DOHH2 (cell line): ENCODE measurements around the gene VPS33B.
"Not testable (repeated sequence)": the region's sequence is repeated elsewhere in the genome, so short reads cannot be mapped to it uniquely, and the experiment has no call there.

ENCODE experiments used
- CTCF ChIP-seq: fragments of 200-600 bp; sonication (generic); IDR thresholded peaks from one replicate; pipeline ENCODE4 v1.5.1; 2014; ENCODE audit warnings: antibody characterized with exemption, mild to moderate bottlenecking, low read depth, low read length; ENCODE audit not compliant: poor library complexity, severe bottlenecking
- EZH2phosphoT487 ChIP-seq: fragments of 200-600 bp; sonication (generic); IDR thresholded peaks from 2 replicates; pipeline ENCODE4 v1.6.1; 2017; ENCODE audit warnings: borderline replicate concordance, mild to moderate bottlenecking, antibody characterized with exemption, low read length, moderate library complexity, mixed read lengths

GRCh38 chr15:91013701-91014100 lies 8.7 kb downstream of the VPS33B start:
- TF ChIP-seq CTCF, EZH2phosphoT487: not testable (repeated sequence)
